Raji (cell line): ENCODE results near the gene SMIM21.

Experiments
- POLR2A ChIP-seq: IDR thresholded peaks from 2 replicates; pipeline ENCODE4 v1.6.1; 2011; ENCODE audit warnings: low read depth, low read length, control low read depth; ENCODE audit not compliant: insufficient read depth

Gene SMIM21

GRCh38 chr18:75365837-75366236 is 61.7 kb downstream of the SMIM21 start:
- no peak for TF ChIP-seq POLR2A

- no peak for TF ChIP-seq POLR2A
Observed at GRCh38 chr18:75365254-75365629, 62.3 kb downstream of the SMIM21 start.

GRCh38 chr18:75364512-75365253 is 62.8 kb downstream of the SMIM21 start:
- TF ChIP-seq POLR2A, result no peak

- no peak for TF ChIP-seq POLR2A
Observed at GRCh38 chr18:75363446-75364225, 63.9 kb downstream of the SMIM21 start.

DNA sequence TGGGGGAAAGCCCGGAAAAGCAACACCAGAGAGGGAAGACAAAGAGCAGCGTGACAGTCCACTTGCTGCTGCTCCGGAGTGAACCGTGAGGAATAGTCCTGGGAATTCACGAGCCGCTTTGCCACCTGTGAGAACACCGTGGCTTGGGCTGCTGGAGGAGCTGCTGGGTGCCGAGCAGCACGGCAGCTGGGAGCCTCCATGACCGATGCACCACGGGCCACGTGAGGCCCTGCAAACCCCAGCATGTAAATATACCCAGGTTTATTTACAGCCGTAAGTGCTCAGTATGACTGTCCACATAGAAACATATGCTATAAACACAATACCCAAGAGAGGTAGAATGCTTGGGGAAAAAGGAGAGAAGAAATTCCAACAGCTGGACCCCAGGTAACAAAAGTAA is 65.1 kb downstream of the SMIM21 start:
- TF ChIP-seq POLR2A, result no peak

DNA sequence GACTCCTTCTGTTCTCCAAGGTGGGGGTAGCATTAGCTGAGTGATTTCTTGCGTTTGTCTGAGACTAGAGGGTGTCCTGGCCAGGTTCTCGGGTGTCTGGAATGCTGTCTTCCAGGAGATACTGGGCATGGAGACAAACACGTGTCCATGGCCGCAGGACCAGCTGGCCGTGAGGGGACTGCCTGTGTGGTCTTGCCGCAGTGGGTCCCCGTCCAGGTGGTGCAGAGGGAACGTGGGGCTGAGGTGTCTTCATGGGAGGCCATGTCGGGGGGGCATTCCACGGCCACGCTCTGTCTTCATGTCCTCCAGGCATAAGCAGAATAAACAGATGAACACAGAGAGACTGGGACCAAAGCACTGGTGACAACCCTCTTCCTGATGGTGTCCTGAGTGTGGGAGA is 66.6 kb downstream of the SMIM21 start:
- no peak for TF ChIP-seq POLR2A

DNA sequence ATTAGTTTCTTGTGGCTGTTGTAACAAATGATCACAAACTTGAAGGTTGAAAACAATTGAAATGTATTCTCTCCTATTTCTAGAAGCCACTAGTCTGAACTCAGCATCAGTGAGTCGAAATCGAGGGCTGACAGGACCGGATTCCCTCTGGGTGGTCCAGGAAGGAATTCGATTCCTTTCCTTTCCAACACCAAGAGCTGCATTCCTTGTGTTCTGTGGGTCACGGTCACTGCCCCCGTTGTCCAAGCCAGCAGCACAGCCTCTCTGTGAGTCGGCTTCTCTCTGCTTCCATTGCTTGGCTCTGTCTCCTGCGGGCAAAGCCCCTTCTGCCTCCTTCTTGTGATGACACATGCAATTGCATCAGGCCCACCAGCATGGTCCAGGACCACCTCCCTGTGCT is 67.3 kb downstream of the SMIM21 start:
- TF ChIP-seq POLR2A, result no peak
